ENCODE measurements around the gene KRR1. TPM values are rescaled to one million over a fixed set of nuclear protein-coding genes. Genes with fewer than 3 reads are reported as not detected.

Gene KRR1
- total and polyA plus RNA-seq, 2 donors from 2014 or later: 20.0 to 50.7 TPM

- DNase-seq (no peak), FAIRE-seq (no peak)
- no peak for TF ChIP-seq CTCF (IDR thresholded peaks at IDR 0.05; ENCODE audit: borderline replicate concordance, extremely low read depth, insufficient read depth)
- no peak overlapping the region for H3K9ac ChIP-seq (ENCODE audit: low read length in 3 of 3)
- H3K4me1 ChIP-seq (ENCODE audit: control insufficient read depth in 2 of 3, insufficient read depth in 2 of 3, low read depth in 1 of 3, low read length in 3 of 3): no peaks in the 10 kb centered on the region
- intact Hi-C loops (cut with DNase I): no loop called here
- no peaks in the 10 kb centered on the region for H3K36me3 ChIP-seq (ENCODE audit: control insufficient read depth in 2 of 3, insufficient read depth in 3 of 3, low read length in 3 of 3)
- H3K4me3 ChIP-seq (ENCODE audit: low read length in 3 of 3): no peak overlapping the region
- H3K27ac ChIP-seq (ENCODE audit: low read depth in 2 of 2, low read length in 2 of 2): no peak overlapping the region
- H3K9me3 ChIP-seq (ENCODE audit: control insufficient read depth in 2 of 3, insufficient read depth in 1 of 3, low read length in 3 of 3): no peaks in the 10 kb centered on the region
- H3K27me3 ChIP-seq (ENCODE audit: control insufficient read depth, insufficient read depth, low read length): no peaks in the 10 kb centered on the region
These were observed 45.0 kb upstream of the KRR1 start for GRCh38 chr12:75556311-75556899.

GRCh38 chr12:75554556-75554880 is 43.1 kb upstream of the KRR1 start:
- Histone ChIP-seq H3K4me1 (ENCODE audit: control insufficient read depth in 2 of 3, insufficient read depth in 2 of 3, low read depth in 1 of 3, low read length in 3 of 3) (no peaks in the 10 kb centered on the region), H3K27me3 (ENCODE audit: control insufficient read depth, insufficient read depth, low read length) (no peaks in the 10 kb centered on the region), H3K9me3 (ENCODE audit: control insufficient read depth in 2 of 3, insufficient read depth in 1 of 3, low read length in 3 of 3) (no peaks in the 10 kb centered on the region), H3K36me3 (ENCODE audit: control insufficient read depth in 2 of 3, insufficient read depth in 3 of 3, low read length in 3 of 3) (no peaks in the 10 kb centered on the region), H3K4me3 (ENCODE audit: low read length in 3 of 3) (no peak overlapping the region), H3K27ac (ENCODE audit: low read depth in 2 of 2, low read length in 2 of 2) (no peak overlapping the region), H3K9ac (ENCODE audit: low read length in 3 of 3) (no peak overlapping the region)
- intact Hi-C loops (cut with DNase I): no loop called here
- TF ChIP-seq CTCF (IDR thresholded peaks at IDR 0.05; ENCODE audit: borderline replicate concordance, extremely low read depth, insufficient read depth): no peak
- FAIRE-seq (no peak), DNase-seq (no peak)

- Histone ChIP-seq H3K27me3 (ENCODE audit: control insufficient read depth, insufficient read depth, low read length) (no peaks in the 10 kb centered on the region), H3K27ac (ENCODE audit: low read depth in 2 of 2, low read length in 2 of 2) (no peak overlapping the region), H3K4me1 (ENCODE audit: control insufficient read depth in 2 of 3, insufficient read depth in 2 of 3, low read depth in 1 of 3, low read length in 3 of 3) (no peaks in the 10 kb centered on the region), H3K9ac (ENCODE audit: low read length in 3 of 3) (no peak overlapping the region), H3K4me3 (ENCODE audit: low read length in 3 of 3) (no peak overlapping the region), H3K9me3 (ENCODE audit: control insufficient read depth in 2 of 3, insufficient read depth in 1 of 3, low read length in 3 of 3) (no peaks in the 10 kb centered on the region), H3K36me3 (ENCODE audit: control insufficient read depth in 2 of 3, insufficient read depth in 3 of 3, low read length in 3 of 3) (no peaks in the 10 kb centered on the region)
- TF ChIP-seq CTCF (IDR thresholded peaks at IDR 0.05; ENCODE audit: borderline replicate concordance, extremely low read depth, insufficient read depth): no peak
- intact Hi-C loops (cut with DNase I): no loop called here
- FAIRE-seq (no peak), DNase-seq (no peak)
These were observed 42.6 kb upstream of the KRR1 start for GRCh38 chr12:75553836-75554555.
